HEK293 (cell line): ENCODE results near the gene GABBR2.

Experiments used
- CTCF ChIA-PET: fragments of 350-600 bp; formaldehyde crosslinking; extraction: SDS; loops from one replicate; lab custom pipeline; 2021; ENCODE audit warnings: antibody characterized with exemption; lab: Yijun Ruan, JAX
- POLR2A ChIA-PET: fragments of 300-600 bp; formaldehyde crosslinking; extraction: SDS; loops from one replicate; lab custom pipeline; 2020; ENCODE audit warnings: antibody characterized with exemption, inconsistent platforms; lab: Yijun Ruan, JAX
- H3K27ac ChIP-seq: fragments of 200-500 bp; sonication (Bioruptor generic); 2 replicates; pipeline ENCODE4 v1.5.1; 2014; ENCODE audit warnings: low read depth, low read length, control low read depth, inconsistent platforms; ENCODE audit errors: extremely low read depth
- H3K36me3 ChIP-seq, 2 experiments: fragments of 200-500 bp in 1 of 2; sonication (Bioruptor generic) in 1 of 2; 1 replicate in 1 of 2; 2 replicates in 1 of 2; pipeline ENCODE4 v1.5.1; 2014 to 2017; ENCODE audit warnings: inconsistent platforms in 2 of 2, low read length in 2 of 2; ENCODE audit not compliant: control insufficient read depth in 2 of 2, insufficient read depth in 1 of 2
- H3K4me1 ChIP-seq: fragments of 200-500 bp; sonication (Bioruptor generic); 2 replicates; pipeline ENCODE4 v1.5.1; 2014; ENCODE audit warnings: mild to moderate bottlenecking, low read length, inconsistent platforms; ENCODE audit not compliant: control insufficient read depth, insufficient read depth
- H3K4me3 ChIP-seq: 2 replicates; pipeline ENCODE4 v1.5.1; 2011; ENCODE audit warnings: low read depth, mild to moderate bottlenecking, control low read depth, low read length, moderate library complexity
- H3K9me3 ChIP-seq: fragments of 200-500 bp; sonication (Bioruptor generic); 2 replicates; pipeline ENCODE4 v1.5.1; 2014; ENCODE audit warnings: low read depth, low read length, inconsistent platforms; ENCODE audit not compliant: control insufficient read depth, insufficient read depth
- EGR2 ChIP-seq: fragments of 450-650 bp; formaldehyde crosslinking; IDR thresholded peaks from 2 replicates; pipeline ENCODE4 v1.5.1; 2016; ENCODE audit warnings: low read depth, missing biosample characterization, missing genetic modification characterization
- ELK4 ChIP-seq: IDR thresholded peaks from 2 replicates; pipeline ENCODE4 v1.6.1; 2011; ENCODE audit warnings: mild to moderate bottlenecking, low read depth, low read length, borderline replicate concordance
- MZF1 ChIP-seq: fragments of 450-650 bp; formaldehyde crosslinking; IDR thresholded peaks from 2 replicates; pipeline ENCODE4 v1.5.1; 2017; ENCODE audit warnings: missing biosample characterization, missing genetic modification characterization, borderline replicate concordance
- SP3 ChIP-seq: fragments of 450-650 bp; formaldehyde crosslinking; IDR thresholded peaks from 2 replicates; pipeline ENCODE4 v1.5.1; 2016; ENCODE audit warnings: missing biosample characterization, missing genetic modification characterization
- ZBTB48 ChIP-seq: fragments of 450-650 bp; formaldehyde crosslinking; IDR thresholded peaks from 2 replicates; pipeline ENCODE4 v1.5.1; 2016; ENCODE audit warnings: missing biosample characterization, missing genetic modification characterization
- ZFP37 ChIP-seq: fragments of 450-650 bp; formaldehyde crosslinking; IDR thresholded peaks from 2 replicates; pipeline ENCODE4 v1.5.1; 2016; ENCODE audit warnings: missing biosample characterization, missing genetic modification characterization
- ZFP41 ChIP-seq: fragments of 450-650 bp; formaldehyde crosslinking; IDR thresholded peaks from 2 replicates; pipeline ENCODE4 v1.5.1; 2016; ENCODE audit warnings: missing biosample characterization, missing genetic modification characterization, borderline replicate concordance
- ZNF174 ChIP-seq: fragments of 450-650 bp; formaldehyde crosslinking; IDR thresholded peaks from 2 replicates; pipeline ENCODE4 v1.5.0; 2017; ENCODE audit warnings: missing biosample characterization, mild to moderate bottlenecking, missing genetic modification characterization
- ZNF223 ChIP-seq: fragments of 450-650 bp; formaldehyde crosslinking; IDR thresholded peaks from 2 replicates; pipeline ENCODE4 v1.5.1; 2016; ENCODE audit warnings: missing biosample characterization, missing genetic modification characterization
- ZNF433 ChIP-seq: fragments of 450-650 bp; formaldehyde crosslinking; IDR thresholded peaks from 2 replicates; pipeline ENCODE4 v1.5.1; 2016; ENCODE audit warnings: missing biosample characterization, missing genetic modification characterization, low read depth
- ZNF473 ChIP-seq: fragments of 450-650 bp; formaldehyde crosslinking; IDR thresholded peaks from 2 replicates; pipeline ENCODE4 v1.5.1; 2017; ENCODE audit warnings: missing biosample characterization, missing genetic modification characterization
- ZNF501 ChIP-seq: fragments of 450-650 bp; formaldehyde crosslinking; IDR thresholded peaks from 2 replicates; pipeline ENCODE4 v1.5.1; 2016; ENCODE audit warnings: missing biosample characterization, missing genetic modification characterization
- ZNF610 ChIP-seq: fragments of 450-650 bp; formaldehyde crosslinking; IDR thresholded peaks from 2 replicates; pipeline ENCODE4 v1.5.1; 2016; ENCODE audit warnings: missing biosample characterization, missing genetic modification characterization, borderline replicate concordance
- ZNF621 ChIP-seq: fragments of 450-650 bp; formaldehyde crosslinking; IDR thresholded peaks from 2 replicates; pipeline ENCODE4 v1.5.1; 2017; ENCODE audit warnings: missing biosample characterization, missing genetic modification characterization
- ZNF624 ChIP-seq: fragments of 450-650 bp; formaldehyde crosslinking; IDR thresholded peaks from 2 replicates; pipeline ENCODE4 v1.5.1; 2017; ENCODE audit warnings: missing biosample characterization, missing genetic modification characterization
- ZNF664 ChIP-seq: fragments of 450-650 bp; formaldehyde crosslinking; IDR thresholded peaks from 2 replicates; pipeline ENCODE4 v1.5.1; 2016; ENCODE audit warnings: missing biosample characterization, missing genetic modification characterization
- ZNF747 ChIP-seq: fragments of 450-650 bp; formaldehyde crosslinking; IDR thresholded peaks from 2 replicates; pipeline ENCODE4 v1.5.1; 2016; ENCODE audit warnings: missing biosample characterization, missing genetic modification characterization
- ZNF776 ChIP-seq: fragments of 450-650 bp; formaldehyde crosslinking; IDR thresholded peaks from 2 replicates; pipeline ENCODE4 v1.5.0; 2017; ENCODE audit warnings: missing biosample characterization, missing genetic modification characterization, borderline replicate concordance
- ZNF785 ChIP-seq: fragments of 450-650 bp; formaldehyde crosslinking; IDR thresholded peaks from 2 replicates; pipeline ENCODE4 v1.5.1; 2016; ENCODE audit warnings: missing biosample characterization, missing genetic modification characterization
- ZSCAN16 ChIP-seq: fragments of 450-650 bp; formaldehyde crosslinking; IDR thresholded peaks from 2 replicates; pipeline ENCODE4 v1.5.1; 2016; ENCODE audit warnings: missing biosample characterization, missing genetic modification characterization
- TF ChIP-seq, protein P1 (sequence below): fragments of 450-650 bp; formaldehyde crosslinking; IDR thresholded peaks from 2 replicates; pipeline ENCODE4 v1.5.1; 2016; ENCODE audit warnings: missing biosample characterization, missing genetic modification characterization
- TF ChIP-seq, protein P2 (sequence below): fragments of 450-650 bp; formaldehyde crosslinking; IDR thresholded peaks from 2 replicates; pipeline ENCODE4 v1.5.1; 2017; ENCODE audit warnings: missing biosample characterization, missing genetic modification characterization
- TF ChIP-seq, protein P3 (sequence below): fragments of 450-650 bp; formaldehyde crosslinking; IDR thresholded peaks from 2 replicates; pipeline ENCODE4 v1.5.1; 2016; ENCODE audit warnings: missing biosample characterization, missing genetic modification characterization, borderline replicate concordance
- TF ChIP-seq, protein P4 (sequence below): fragments of 450-650 bp; formaldehyde crosslinking; IDR thresholded peaks from 2 replicates; pipeline ENCODE4 v1.5.1; 2016; ENCODE audit warnings: missing biosample characterization, missing genetic modification characterization
- TF ChIP-seq, protein P5 (sequence below): fragments of 450-650 bp; formaldehyde crosslinking; IDR thresholded peaks from 2 replicates; pipeline ENCODE4 v1.5.1; 2016; ENCODE audit warnings: missing biosample characterization, missing genetic modification characterization

The GABBR2 gene

GRCh38 chr9:98468567-98469239 is 240.0 kb downstream of the GABBR2 start:
- no peak overlapping the region for H3K27ac ChIP-seq
- ChIA-PET POLR2A (no interaction called here), CTCF (no interaction called here)
- no peaks in the 10 kb centered on the region for H3K36me3 ChIP-seq
- no peaks in the 10 kb centered on the region for H3K9me3 ChIP-seq
- no peak for TF ChIP-seq ZSCAN16
- TF ChIP-seq ZFP41 (tag by site-specific recombination), result no peak
- TF ChIP-seq ZNF174, result no peak
- TF ChIP-seq, protein P1, sequence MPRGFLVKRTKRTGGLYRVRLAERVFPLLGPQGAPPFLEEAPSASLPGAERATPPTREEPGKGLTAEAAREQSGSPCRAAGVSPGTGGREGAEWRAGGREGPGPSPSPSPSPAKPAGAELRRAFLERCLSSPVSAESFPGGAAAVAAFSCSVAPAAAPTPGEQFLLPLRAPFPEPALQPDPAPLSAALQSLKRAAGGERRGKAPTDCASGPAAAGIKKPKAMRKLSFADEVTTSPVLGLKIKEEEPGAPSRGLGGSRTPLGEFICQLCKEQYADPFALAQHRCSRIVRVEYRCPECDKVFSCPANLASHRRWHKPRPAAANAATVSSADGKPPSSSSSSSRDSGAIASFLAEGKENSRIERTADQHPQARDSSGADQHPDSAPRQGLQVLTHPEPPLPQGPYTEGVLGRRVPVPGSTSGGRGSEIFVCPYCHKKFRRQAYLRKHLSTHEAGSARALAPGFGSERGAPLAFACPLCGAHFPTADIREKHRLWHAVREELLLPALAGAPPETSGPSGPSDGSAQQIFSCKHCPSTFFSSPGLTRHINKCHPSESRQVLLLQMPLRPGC (tag by site-specific recombination), result no peak
- TF ChIP-seq ZFP37, result no peak
- TF ChIP-seq, protein P2, sequence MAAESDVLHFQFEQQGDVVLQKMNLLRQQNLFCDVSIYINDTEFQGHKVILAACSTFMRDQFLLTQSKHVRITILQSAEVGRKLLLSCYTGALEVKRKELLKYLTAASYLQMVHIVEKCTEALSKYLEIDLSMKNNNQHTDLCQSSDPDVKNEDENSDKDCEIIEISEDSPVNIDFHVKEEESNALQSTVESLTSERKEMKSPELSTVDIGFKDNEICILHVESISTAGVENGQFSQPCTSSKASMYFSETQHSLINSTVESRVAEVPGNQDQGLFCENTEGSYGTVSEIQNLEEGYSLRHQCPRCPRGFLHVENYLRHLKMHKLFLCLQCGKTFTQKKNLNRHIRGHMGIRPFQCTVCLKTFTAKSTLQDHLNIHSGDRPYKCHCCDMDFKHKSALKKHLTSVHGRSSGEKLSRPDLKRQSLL, result no peak
- TF ChIP-seq EGR2 (tag by site-specific recombination), result no peak
- TF ChIP-seq ZNF747 (tag by site-specific recombination), result no peak
- TF ChIP-seq, protein P3, sequence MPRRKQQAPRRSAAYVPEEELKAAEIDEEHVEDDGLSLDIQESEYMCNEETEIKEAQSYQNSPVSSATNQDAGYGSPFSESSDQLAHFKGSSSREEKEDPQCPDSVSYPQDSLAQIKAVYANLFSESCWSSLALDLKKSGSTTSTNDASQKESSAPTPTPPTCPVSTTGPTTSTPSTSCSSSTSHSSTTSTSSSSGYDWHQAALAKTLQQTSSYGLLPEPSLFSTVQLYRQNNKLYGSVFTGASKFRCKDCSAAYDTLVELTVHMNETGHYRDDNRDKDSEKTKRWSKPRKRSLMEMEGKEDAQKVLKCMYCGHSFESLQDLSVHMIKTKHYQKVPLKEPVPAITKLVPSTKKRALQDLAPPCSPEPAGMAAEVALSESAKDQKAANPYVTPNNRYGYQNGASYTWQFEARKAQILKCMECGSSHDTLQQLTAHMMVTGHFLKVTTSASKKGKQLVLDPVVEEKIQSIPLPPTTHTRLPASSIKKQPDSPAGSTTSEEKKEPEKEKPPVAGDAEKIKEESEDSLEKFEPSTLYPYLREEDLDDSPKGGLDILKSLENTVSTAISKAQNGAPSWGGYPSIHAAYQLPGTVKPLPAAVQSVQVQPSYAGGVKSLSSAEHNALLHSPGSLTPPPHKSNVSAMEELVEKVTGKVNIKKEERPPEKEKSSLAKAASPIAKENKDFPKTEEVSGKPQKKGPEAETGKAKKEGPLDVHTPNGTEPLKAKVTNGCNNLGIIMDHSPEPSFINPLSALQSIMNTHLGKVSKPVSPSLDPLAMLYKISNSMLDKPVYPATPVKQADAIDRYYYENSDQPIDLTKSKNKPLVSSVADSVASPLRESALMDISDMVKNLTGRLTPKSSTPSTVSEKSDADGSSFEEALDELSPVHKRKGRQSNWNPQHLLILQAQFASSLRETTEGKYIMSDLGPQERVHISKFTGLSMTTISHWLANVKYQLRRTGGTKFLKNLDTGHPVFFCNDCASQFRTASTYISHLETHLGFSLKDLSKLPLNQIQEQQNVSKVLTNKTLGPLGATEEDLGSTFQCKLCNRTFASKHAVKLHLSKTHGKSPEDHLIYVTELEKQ (tag by site-specific recombination), result no peak
- no peak for TF ChIP-seq ZNF223
- no peak for TF ChIP-seq ZNF664 (tag by site-specific recombination)
- TF ChIP-seq ZNF776 (tag by site-specific recombination), result no peak
- TF ChIP-seq ZNF621 (tag by site-specific recombination), result no peak
- TF ChIP-seq ZBTB48 (tag by site-specific recombination), result no peak
- no peak for TF ChIP-seq ZNF433 (tag by site-specific recombination)
- no peak for TF ChIP-seq ZNF624 (tag by site-specific recombination)
- TF ChIP-seq, protein P4, sequence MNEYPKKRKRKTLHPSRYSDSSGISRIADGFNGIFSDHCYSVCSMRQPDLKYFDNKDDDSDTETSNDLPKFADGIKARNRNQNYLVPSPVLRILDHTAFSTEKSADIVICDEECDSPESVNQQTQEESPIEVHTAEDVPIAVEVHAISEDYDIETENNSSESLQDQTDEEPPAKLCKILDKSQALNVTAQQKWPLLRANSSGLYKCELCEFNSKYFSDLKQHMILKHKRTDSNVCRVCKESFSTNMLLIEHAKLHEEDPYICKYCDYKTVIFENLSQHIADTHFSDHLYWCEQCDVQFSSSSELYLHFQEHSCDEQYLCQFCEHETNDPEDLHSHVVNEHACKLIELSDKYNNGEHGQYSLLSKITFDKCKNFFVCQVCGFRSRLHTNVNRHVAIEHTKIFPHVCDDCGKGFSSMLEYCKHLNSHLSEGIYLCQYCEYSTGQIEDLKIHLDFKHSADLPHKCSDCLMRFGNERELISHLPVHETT (tag by site-specific recombination), result no peak
- no peaks in the 10 kb centered on the region for H3K4me1 ChIP-seq
- H3K4me3 ChIP-seq, result no peak overlapping the region

GRCh38 chr9:98465799-98466198 is 242.9 kb downstream of the GABBR2 start:
- no peaks in the 10 kb centered on the region for H3K36me3 ChIP-seq
- no peak overlapping the region for H3K27ac ChIP-seq
- no peaks in the 10 kb centered on the region for H3K4me1 ChIP-seq
- POLR2A ChIA-PET, result no interaction called here
- no peak overlapping the region for H3K4me3 ChIP-seq
- no peaks in the 10 kb centered on the region for H3K9me3 ChIP-seq
- CTCF ChIA-PET, result no interaction called here
- TF ChIP-seq ZNF785 (no peak), ZNF501 (tag by site-specific recombination) (no peak), ELK4 (no peak), SP3 (no peak), ZFP41 (tag by site-specific recombination) (no peak), ZNF473 (tag by site-specific recombination) (no peak), MZF1 (tag by site-specific recombination) (no peak), ZNF610 (tag by site-specific recombination) (no peak)
- TF ChIP-seq, protein P5, sequence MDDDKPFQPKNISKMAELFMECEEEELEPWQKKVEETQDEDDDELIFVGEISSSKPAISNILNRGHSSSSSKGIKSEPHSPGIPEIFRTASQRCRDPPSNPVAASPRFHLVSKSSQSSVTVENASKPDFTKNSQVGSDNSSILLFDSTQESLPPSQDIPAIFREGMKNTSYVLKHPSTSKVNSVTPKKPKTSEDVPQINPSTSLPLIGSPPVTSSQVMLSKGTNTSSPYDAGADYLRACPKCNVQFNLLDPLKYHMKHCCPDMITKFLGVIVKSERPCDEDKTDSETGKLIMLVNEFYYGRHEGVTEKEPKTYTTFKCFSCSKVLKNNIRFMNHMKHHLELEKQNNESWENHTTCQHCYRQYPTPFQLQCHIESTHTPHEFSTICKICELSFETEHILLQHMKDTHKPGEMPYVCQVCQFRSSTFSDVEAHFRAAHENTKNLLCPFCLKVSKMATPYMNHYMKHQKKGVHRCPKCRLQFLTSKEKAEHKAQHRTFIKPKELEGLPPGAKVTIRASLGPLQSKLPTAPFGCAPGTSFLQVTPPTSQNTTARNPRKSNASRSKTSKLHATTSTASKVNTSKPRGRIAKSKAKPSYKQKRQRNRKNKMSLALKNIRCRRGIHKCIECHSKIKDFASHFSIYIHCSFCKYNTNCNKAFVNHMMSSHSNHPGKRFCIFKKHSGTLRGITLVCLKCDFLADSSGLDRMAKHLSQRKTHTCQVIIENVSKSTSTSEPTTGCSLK (tag by site-specific recombination), result no peak
